Astrocyte of the spinal cord (primary cell): Measurements from ENCODE around the gene AGPAT1.

ENCODE experiments used
- DNase-seq: peaks from one replicate; pipeline ENCODE4 v3.0.0; 2011; ENCODE audit warnings: low read depth, low spot score
- H3K4me3 ChIP-seq: 2 replicates; pipeline ENCODE4 v1.5.1; 2011; ENCODE audit warnings: low read depth, mild to moderate bottlenecking, low read length, moderate library complexity
- in situ Hi-C: cut with HindIII; loops from 2 replicates; pipeline ENCODE4 v1.10.0; 2017; ENCODE audit warnings: low sequenced_read_pairs
- TF ChIP-seq, protein P1 (sequence below): IDR thresholded peaks from 2 replicates; pipeline ENCODE4 v1.5.1; 2012; ENCODE audit warnings: low read depth, mild to moderate bottlenecking, low read length, inconsistent platforms

The AGPAT1 gene

GRCh38 chr6:32151181-32151862 is 24.6 kb downstream of the AGPAT1 start:
- TF ChIP-seq, protein P1, sequence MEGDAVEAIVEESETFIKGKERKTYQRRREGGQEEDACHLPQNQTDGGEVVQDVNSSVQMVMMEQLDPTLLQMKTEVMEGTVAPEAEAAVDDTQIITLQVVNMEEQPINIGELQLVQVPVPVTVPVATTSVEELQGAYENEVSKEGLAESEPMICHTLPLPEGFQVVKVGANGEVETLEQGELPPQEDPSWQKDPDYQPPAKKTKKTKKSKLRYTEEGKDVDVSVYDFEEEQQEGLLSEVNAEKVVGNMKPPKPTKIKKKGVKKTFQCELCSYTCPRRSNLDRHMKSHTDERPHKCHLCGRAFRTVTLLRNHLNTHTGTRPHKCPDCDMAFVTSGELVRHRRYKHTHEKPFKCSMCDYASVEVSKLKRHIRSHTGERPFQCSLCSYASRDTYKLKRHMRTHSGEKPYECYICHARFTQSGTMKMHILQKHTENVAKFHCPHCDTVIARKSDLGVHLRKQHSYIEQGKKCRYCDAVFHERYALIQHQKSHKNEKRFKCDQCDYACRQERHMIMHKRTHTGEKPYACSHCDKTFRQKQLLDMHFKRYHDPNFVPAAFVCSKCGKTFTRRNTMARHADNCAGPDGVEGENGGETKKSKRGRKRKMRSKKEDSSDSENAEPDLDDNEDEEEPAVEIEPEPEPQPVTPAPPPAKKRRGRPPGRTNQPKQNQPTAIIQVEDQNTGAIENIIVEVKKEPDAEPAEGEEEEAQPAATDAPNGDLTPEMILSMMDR, result no peak
- no peak for DNase-seq
- H3K4me3 ChIP-seq, result peak overlapping the region; percentile 13
- in situ Hi-C loops, result no loop called here

- TF ChIP-seq, protein P1, result no peak
- no peak for DNase-seq
- in situ Hi-C loops, result no loop called here
- no peak overlapping the region for H3K4me3 ChIP-seq
Measured at GRCh38 chr6:32149932-32150870, 25.7 kb downstream of the AGPAT1 start.

GRCh38 chr6:32149092-32149755 is 26.7 kb downstream of the AGPAT1 start:
- H3K4me3 ChIP-seq, result peak overlapping the region; percentile 32
- DNase-seq, result no peak
- in situ Hi-C loops, result no loop called here
- TF ChIP-seq, protein P1, result no peak

DNA sequence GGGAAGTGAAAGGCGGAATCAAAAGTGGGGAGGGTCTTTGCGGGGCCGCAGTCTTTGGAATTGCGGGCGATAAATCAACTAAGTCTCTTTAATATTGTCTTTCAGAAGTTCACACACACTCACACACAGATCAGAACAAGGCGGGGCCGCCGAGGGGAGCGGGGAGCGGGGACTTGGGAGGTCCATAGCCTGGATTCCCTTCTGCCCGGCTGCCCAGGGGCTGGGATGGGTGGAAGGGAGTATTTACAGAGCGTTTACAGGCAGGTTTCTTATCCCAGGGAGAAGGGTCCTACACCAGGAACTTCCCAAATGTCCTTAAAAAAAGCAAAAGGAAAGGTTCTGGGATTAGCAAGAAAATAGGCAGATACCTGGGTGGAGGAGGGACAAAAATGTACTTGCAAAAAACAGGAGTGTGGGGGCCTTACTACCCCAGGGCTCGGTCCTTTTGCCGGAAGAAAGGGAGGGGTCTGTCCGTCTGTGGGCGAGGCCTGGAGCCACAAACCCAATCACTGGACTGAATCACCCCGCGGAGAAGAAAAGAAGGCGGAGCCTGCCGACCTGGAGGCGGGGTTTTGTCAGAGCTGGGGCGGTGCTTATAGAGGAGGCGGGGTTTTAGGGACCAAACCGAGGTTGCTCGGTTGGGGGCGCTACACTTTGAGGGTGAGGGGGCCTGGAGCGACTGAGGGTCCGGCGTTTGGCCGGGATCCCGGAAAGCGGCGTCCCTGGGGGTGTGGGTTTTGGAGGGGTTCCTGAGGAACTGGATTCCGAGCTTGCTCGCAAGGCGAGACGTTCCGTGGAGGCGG is 27.4 kb downstream of the AGPAT1 start:
- peak overlapping the region; percentile 32 for H3K4me3 ChIP-seq
- TF ChIP-seq, protein P1, result peak; percentile 35
- in situ Hi-C loops, result no loop called here
- peak; percentile 60 for DNase-seq

GRCh38 chr6:32147401-32148132 is 28.3 kb downstream of the AGPAT1 start:
- TF ChIP-seq, protein P1, result no peak
- in situ Hi-C loops, result no loop called here
- H3K4me3 ChIP-seq, result no peak overlapping the region
- DNase-seq, result no peak
